ENCODE data around the gene IL17RC.
"Not testable (repeated sequence)": the region's sequence is repeated elsewhere in the genome, so short reads cannot be mapped to it uniquely, and the experiment has no call there.

IL17RC gene

GRCh38 chr3:9916734-9917680, at the start of gene IL17RC:
Gene IL17RC (plus strand): TSS chr3:9917098. CDS start chr3:9917316, 218 bp downstream.
- Histone ChIP-seq H3K27me3 (ENCODE audit: insufficient read depth, insufficient read length) (peaks cover 11% of the 10 kb centered on the region), H3K4me3 (ENCODE audit: insufficient read length, low read depth) (peak within 1 kb of the TSS; percentile 81)
- DNase-seq (ENCODE audit: low read depth, low spot score), result peak; percentile 63

GRCh38 chr3:9867106-9867505, 49.8 kb upstream of the IL17RC start:
- Histone ChIP-seq H3K36me3 (ENCODE audit: insufficient read depth, insufficient read length, low read length) (no peaks in the 10 kb centered on the region), H3K4me1 (ENCODE audit: insufficient read depth, insufficient read length) (peaks cover 14% of the 10 kb centered on the region), H3K9ac (ENCODE audit: insufficient read length, low read depth) (no peak overlapping the region), H3K27me3 (ENCODE audit: insufficient read depth, insufficient read length) (no peaks in the 10 kb centered on the region), H3K4me3 (ENCODE audit: insufficient read length, low read depth) (no peak overlapping the region), H3K9me3 (ENCODE audit: insufficient read depth, low read length) (no peaks in the 10 kb centered on the region)
- TF ChIP-seq ZNF274 (IDR thresholded peaks at IDR 0.05; ENCODE audit: low read depth, low read length) (no peak), YY1 (IDR thresholded peaks at IDR 0.05; ENCODE audit: insufficient read depth, insufficient read length) (no peak)
- no peak for DNase-seq (ENCODE audit: low read depth, low spot score)

More at GRCh38 chr3:9916734-9917680, at the start of gene IL17RC:
- H3K9me3 ChIP-seq (ENCODE audit: insufficient read depth, low read length), result peaks cover 4% of the 10 kb centered on the region; the same call in 1 of the 2 replicates
- peaks cover 22% of the 10 kb centered on the region for H3K4me1 ChIP-seq (ENCODE audit: insufficient read depth, insufficient read length)
- TF ChIP-seq SUZ12 (IDR thresholded peaks at IDR 0.05; ENCODE audit: extremely low read depth, insufficient read depth, insufficient read length), result no peak
- TF ChIP-seq ZNF274 (IDR thresholded peaks at IDR 0.05; ENCODE audit: low read depth, low read length), result no peak
- no peak for TF ChIP-seq YY1 (IDR thresholded peaks at IDR 0.05; ENCODE audit: insufficient read depth, insufficient read length)
- no peaks in the 10 kb centered on the region for H3K36me3 ChIP-seq (ENCODE audit: insufficient read depth, insufficient read length, low read length)
- peak within 1 kb of the TSS; percentile 95 for H3K9ac ChIP-seq (ENCODE audit: insufficient read length, low read depth)

- Histone ChIP-seq H3K4me1 (ENCODE audit: insufficient read depth, insufficient read length) (no peaks in the 10 kb centered on the region), H3K4me3 (ENCODE audit: insufficient read length, low read depth) (no peak overlapping the region), H3K36me3 (ENCODE audit: insufficient read depth, insufficient read length, low read length) (no peaks in the 10 kb centered on the region), H3K9me3 (ENCODE audit: insufficient read depth, low read length) (no peaks in the 10 kb centered on the region), H3K27me3 (ENCODE audit: insufficient read depth, insufficient read length) (no peaks in the 10 kb centered on the region), H3K9ac (ENCODE audit: insufficient read length, low read depth) (no peak overlapping the region)
- no peak for TF ChIP-seq SUZ12 (IDR thresholded peaks at IDR 0.05; ENCODE audit: extremely low read depth, insufficient read depth, insufficient read length)
- TF ChIP-seq YY1 (IDR thresholded peaks at IDR 0.05; ENCODE audit: insufficient read depth, insufficient read length), result no peak
- no peak for TF ChIP-seq ZNF274 (IDR thresholded peaks at IDR 0.05; ENCODE audit: low read depth, low read length)
- DNase-seq (ENCODE audit: low read depth, low spot score), result no peak
Observed at GRCh38 chr3:9869955-9870354, 46.9 kb upstream of the IL17RC start.

- no peaks in the 10 kb centered on the region for H3K27me3 ChIP-seq (ENCODE audit: insufficient read depth, insufficient read length)
- TF ChIP-seq SUZ12 (IDR thresholded peaks at IDR 0.05; ENCODE audit: extremely low read depth, insufficient read depth, insufficient read length) (no peak), YY1 (IDR thresholded peaks at IDR 0.05; ENCODE audit: insufficient read depth, insufficient read length) (no peak), ZNF274 (IDR thresholded peaks at IDR 0.05; ENCODE audit: low read depth, low read length) (no peak)
- no peak for DNase-seq (ENCODE audit: low read depth, low spot score)
- no peaks in the 10 kb centered on the region for H3K4me1 ChIP-seq (ENCODE audit: insufficient read depth, insufficient read length)
- H3K4me3 ChIP-seq (ENCODE audit: insufficient read length, low read depth), result no peak overlapping the region
- H3K36me3 ChIP-seq (ENCODE audit: insufficient read depth, insufficient read length, low read length), result no peaks in the 10 kb centered on the region
- no peaks in the 10 kb centered on the region for H3K9me3 ChIP-seq (ENCODE audit: insufficient read depth, low read length)
- no peak overlapping the region for H3K9ac ChIP-seq (ENCODE audit: insufficient read length, low read depth)
Observed at GRCh38 chr3:9870978-9871377, 45.9 kb upstream of the IL17RC start.

GRCh38 chr3:9872067-9872466, 44.8 kb upstream of the IL17RC start:
- not testable (repeated sequence) for H3K4me1 ChIP-seq (ENCODE audit: insufficient read depth, insufficient read length); H3K9me3 ChIP-seq (ENCODE audit: insufficient read depth, low read length); DNase-seq (ENCODE audit: low read depth, low spot score); H3K9ac ChIP-seq (ENCODE audit: insufficient read length, low read depth); H3K36me3 ChIP-seq (ENCODE audit: insufficient read depth, insufficient read length, low read length); H3K27me3 ChIP-seq (ENCODE audit: insufficient read depth, insufficient read length); H3K4me3 ChIP-seq (ENCODE audit: insufficient read length, low read depth)

GRCh38 chr3:9875448-9875847, 41.5 kb upstream of the IL17RC start:
- no peaks in the 10 kb centered on the region for H3K36me3 ChIP-seq (ENCODE audit: insufficient read depth, insufficient read length, low read length)
- no peak for DNase-seq (ENCODE audit: low read depth, low spot score)
- no peaks in the 10 kb centered on the region for H3K27me3 ChIP-seq (ENCODE audit: insufficient read depth, insufficient read length)
- H3K9ac ChIP-seq (ENCODE audit: insufficient read length, low read depth), result no peak overlapping the region
- TF ChIP-seq SUZ12 (IDR thresholded peaks at IDR 0.05; ENCODE audit: extremely low read depth, insufficient read depth, insufficient read length), result no peak
- no peak for TF ChIP-seq YY1 (IDR thresholded peaks at IDR 0.05; ENCODE audit: insufficient read depth, insufficient read length)
- TF ChIP-seq ZNF274 (IDR thresholded peaks at IDR 0.05; ENCODE audit: low read depth, low read length), result no peak
- no peak overlapping the region for H3K4me3 ChIP-seq (ENCODE audit: insufficient read length, low read depth)
- H3K4me1 ChIP-seq (ENCODE audit: insufficient read depth, insufficient read length), result peaks cover 13% of the 10 kb centered on the region
- no peaks in the 10 kb centered on the region for H3K9me3 ChIP-seq (ENCODE audit: insufficient read depth, low read length)

GRCh38 chr3:9876255-9876654, 40.6 kb upstream of the IL17RC start:
- H3K4me3 ChIP-seq (ENCODE audit: insufficient read length, low read depth); H3K36me3 ChIP-seq (ENCODE audit: insufficient read depth, insufficient read length, low read length); DNase-seq (ENCODE audit: low read depth, low spot score); H3K9ac ChIP-seq (ENCODE audit: insufficient read length, low read depth); H3K27me3 ChIP-seq (ENCODE audit: insufficient read depth, insufficient read length); H3K9me3 ChIP-seq (ENCODE audit: insufficient read depth, low read length): not testable (repeated sequence)
- peaks cover 13% of the 10 kb centered on the region for H3K4me1 ChIP-seq (ENCODE audit: insufficient read depth, insufficient read length)
